ENCODE results near the gene COMMD4.
"Not testable (repeated sequence)": the region's sequence is repeated elsewhere in the genome, so short reads cannot be mapped to it uniquely, and the experiment has no call there.

Gene COMMD4

DNA sequence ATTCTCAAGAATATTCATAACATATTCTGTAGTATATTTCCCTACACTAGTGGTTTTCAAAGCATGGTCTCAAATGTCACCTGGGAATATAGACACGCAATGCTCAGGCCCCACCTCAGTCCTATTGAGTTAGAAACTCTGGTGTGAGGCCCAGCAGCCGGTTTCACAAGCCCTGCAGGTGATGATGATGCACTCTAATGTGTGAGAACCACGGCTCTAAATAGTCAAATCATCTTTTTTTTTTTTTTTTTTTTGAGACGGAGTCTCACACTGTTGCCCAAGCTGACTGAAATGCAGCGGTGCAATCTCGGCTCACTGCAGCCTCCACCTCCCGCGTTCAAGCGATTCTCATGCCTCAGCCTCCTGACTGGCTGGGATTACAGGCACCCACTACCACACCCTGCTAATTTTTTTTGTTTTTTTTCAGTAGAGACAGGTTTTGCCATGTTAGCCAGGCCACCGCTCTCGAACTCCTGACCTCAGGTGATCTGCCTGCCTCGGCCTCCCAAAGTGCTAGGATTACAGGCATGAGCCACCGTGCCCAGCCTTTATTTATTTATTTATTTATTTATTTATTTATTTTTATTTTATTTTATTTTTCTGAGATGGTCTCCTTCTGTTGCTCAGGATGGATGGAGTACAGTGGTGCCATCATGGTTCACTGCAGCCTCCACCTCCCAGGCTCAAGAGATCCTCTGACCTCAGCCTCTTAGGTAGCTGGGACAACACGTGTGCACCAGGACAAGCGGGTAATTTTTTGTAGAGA is 2.0 kb upstream of the COMMD4 start:
- not testable (repeated sequence) for DNase-seq

DNA sequence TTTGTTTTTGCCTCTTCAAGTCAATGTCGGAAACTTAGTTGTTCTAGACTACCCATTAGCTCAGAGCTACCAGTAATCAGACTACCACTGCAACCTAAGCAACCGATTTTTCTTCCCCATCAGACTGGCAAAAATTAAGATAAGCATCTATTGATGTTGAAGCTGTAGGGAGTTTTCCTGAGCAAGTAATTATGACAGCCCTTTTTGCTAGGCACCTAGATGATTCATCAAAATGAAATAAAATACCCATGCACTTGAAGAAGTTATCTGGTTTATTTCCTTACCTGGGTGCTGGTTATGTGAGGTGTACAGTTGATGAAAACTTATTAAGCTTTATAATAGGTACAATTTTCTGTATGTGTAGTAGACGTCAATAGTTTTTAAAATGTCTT is 554 bp upstream of the COMMD4 start:
- no peak for DNase-seq

GRCh38 chr15:75338661-75339240 is 2.9 kb downstream of the COMMD4 start:
- DNase-seq = no peak

DNA sequence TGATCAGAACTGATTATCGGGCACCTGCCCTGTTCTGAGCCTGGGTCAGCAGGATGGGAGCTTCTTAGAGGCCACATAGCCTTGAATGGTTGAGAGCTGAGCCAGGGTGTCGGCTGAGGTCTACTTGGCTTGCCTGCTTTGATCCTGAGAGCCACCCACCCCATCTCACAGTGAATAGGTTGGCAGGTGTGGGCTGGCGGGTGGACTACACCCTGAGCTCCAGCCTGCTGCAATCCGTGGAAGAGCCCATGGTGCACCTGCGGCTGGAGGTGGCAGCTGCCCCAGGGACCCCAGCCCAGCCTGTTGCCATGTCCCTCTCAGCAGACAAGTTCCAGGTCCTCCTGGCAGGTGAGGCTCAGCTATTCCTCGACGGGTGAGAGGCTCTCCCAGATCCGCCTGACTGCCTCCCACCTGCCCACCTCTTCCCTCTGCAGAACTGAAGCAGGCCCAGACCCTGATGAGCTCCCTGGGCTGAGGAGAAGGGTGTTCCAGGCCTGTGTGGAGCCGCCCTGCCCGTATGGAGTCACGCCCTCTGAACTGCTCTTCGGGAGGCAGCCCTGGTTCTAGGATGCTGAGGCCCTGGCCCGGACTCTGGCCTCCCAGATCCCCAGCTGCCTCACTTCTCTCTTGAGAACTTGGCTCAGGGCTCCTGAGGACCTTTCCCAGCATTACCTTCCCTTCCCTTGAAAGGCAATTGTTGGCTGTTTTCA is 3.8 kb downstream of the COMMD4 start:
- no peak for DNase-seq

GRCh38 chr15:75342221-75342620 is 6.4 kb downstream of the COMMD4 start:
- DNase-seq = no peak

DNA sequence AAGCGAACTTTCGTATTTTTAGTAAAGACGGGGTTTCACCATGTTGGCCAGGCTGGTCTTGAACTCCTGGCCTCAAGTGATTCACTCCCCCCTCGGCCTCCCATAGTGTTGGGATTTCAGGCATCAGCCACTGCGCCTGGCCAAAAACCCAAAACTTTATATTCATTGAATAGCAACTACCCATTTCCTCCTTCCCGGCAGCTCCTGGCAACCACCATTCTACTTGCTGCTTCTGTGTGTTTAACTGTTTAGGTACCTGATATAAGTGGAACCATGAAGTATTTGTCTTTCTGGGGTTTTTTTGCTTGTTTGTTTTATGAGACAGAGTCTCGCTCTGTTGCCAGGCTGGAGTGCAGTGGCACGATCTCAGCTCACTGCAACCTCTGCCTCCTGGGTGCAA is 8.1 kb downstream of the COMMD4 start:
- DNase-seq = not testable (repeated sequence)

DNA sequence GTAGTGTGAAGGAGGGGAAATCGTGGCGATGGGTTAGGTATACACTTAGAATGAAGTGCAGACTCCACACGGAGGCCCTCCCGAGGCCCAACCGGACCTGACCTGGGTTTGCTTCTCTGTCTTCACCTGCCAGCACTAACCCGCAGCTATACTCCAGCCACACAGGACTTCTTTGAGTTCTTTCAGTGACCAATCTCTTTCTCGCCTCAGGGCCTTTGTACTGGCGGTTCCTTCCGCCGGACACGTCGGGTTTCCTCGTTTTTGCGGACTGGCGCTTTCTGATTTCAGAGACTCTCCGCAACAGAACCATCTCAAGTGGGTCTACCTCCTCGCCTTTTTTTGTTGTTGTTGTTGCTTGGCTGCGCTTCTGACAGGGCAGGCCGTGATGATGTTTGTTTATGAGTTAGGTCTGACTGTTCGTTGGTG is 10.9 kb downstream of the COMMD4 start, which contains the start of gene NEIL1:
Gene NEIL1 (plus strand): TSS at position 244 of the 426 bp plus-strand sequence. CDS start 1,867 bp downstream, outside the sequence.
- no peak for DNase-seq

DNA sequence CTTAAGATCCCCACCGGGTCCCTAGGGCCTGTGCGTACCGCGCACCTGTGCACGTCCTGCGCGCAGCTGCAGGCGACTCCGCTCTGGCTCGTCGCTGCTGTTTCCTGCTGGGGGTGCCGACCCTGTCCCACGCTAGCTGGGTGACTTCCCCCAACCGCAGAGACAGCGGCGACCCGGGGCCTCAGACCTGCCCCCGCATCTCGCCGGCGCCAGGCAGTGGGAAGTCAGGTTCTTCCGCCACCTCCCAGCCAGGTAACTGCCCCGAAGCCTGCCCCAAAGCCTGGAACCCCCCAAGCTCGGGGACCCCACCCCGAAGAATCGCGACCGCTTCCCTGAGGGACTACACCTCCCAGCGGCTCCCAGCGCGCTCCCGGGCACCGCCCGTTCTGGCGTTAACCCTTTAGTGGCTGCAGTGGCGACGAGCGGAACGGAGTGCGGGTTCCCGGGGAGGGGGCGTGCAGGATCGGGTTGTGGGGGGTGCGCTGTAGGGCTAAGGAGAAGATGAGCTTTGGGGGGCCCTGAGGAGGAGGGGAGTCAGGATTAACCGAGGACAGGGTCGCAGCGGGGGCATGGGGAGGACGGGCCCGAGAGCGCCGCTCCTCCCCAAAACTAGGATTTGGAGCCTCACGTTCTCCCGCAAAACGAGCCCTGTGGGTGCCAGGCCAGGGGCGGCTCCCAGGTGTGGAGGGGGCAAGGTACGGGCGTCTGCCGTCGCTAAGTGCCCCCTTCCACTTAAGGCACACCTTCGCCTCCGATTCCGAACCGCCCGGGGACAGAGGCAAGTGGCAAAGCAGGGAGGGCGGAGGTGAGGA is 11.6 kb downstream of the COMMD4 start:
- no peak for DNase-seq

GRCh38 chr15:75348034-75348561 is 12.2 kb downstream of the COMMD4 start:
- no peak for DNase-seq

DNA sequence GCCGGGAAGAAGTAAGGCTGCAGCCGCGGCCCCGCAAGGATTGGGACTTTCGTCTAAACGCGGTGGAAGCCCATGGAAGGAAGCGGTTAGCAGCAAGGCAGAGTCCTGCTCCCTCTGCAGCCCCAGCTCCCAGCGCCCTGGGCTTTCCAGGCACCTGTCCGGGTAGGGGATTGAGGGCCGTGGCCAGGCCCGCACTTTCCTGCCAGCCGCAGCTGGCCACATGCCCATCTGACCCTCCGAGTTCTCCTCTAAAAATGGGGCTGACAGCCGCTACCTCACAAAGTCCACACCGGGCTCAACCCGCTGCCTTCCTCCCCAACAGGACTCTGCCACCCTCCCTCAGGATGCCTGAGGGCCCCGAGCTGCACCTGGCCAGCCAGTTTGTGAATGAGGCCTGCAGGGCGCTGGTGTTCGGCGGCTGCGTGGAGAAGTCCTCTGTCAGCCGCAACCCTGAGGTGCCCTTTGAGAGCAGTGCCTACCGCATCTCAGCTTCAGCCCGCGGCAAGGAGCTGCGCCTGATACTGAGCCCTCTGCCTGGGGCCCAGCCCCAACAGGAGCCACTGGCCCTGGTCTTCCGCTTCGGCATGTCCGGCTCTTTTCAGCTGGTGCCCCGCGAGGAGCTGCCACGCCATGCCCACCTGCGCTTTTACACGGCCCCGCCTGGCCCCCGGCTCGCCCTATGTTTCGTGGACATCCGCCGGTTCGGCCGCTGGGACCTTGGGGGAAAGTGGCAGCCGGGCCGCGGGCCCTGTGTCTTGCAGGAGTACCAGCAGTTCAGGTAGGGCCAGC is 12.9 kb downstream of the COMMD4 start:
- DNase-seq = no peak

- not testable (repeated sequence) for DNase-seq
Measured at GRCh38 chr15:75349351-75349669, 13.4 kb downstream of the COMMD4 start.

DNA sequence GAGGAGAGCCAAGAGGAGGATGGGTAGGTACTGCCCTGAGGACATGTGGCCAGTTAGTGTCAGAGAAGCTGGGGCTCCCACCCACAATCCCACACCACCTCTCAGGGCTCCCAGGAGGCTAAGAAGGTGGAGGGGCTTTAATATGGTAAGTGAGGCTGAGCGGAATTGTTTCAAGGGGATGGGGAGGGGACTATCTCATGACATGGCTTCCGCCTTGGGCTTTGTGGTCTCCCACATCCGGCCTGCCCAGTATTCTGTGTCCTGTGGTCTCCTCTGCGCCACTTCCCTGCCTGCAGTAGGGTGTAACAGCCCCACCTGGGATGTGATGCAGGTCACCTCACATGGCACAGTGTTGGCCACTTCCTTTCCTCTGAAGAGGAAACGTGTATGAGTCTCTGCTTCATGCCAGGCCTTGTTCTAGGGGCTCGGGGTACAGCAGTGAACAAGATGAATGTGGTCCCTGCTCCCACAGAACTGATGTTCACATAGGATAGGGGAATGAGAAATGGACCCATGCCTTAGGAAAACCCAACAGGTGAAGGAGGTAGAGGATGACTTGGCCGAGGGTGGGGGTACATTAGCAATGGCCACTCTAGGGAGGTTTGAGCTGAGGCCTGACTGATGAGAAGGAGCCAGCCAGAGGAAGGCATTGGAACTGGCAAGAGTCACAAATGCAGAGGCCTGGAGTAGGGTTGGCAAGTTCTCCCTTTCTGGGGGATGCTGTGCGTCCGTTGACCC is 14.2 kb downstream of the COMMD4 start:
- no peak for DNase-seq

GRCh38 chr15:75350601-75351361 is 14.9 kb downstream of the COMMD4 start:
- DNase-seq = no peak

GRCh38 chr15:75352186-75353080 is 16.6 kb downstream of the COMMD4 start:
- DNase-seq = no peak

DNA sequence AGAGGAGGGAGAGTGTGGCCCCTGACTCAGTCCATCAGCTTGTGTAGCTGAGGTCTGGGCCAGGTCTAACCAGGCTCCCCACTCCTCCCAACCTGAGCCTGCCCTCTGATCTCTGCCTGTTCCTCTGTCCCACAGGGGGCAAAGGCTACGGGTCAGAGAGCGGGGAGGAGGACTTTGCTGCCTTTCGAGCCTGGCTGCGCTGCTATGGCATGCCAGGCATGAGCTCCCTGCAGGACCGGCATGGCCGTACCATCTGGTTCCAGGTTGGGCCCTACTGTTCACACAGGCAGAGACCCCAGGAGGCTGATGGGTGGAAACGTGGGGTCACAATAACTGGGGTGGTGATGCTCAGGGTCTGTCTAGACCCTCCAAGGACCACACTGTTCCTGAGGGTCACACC is 17.7 kb downstream of the COMMD4 start:
- no peak for DNase-seq

GRCh38 chr15:75354454-75354853 is 18.6 kb downstream of the COMMD4 start:
- no peak for DNase-seq

- DNase-seq = no peak
Measured at GRCh38 chr15:75355369-75355768, 19.5 kb downstream of the COMMD4 start.

DNA sequence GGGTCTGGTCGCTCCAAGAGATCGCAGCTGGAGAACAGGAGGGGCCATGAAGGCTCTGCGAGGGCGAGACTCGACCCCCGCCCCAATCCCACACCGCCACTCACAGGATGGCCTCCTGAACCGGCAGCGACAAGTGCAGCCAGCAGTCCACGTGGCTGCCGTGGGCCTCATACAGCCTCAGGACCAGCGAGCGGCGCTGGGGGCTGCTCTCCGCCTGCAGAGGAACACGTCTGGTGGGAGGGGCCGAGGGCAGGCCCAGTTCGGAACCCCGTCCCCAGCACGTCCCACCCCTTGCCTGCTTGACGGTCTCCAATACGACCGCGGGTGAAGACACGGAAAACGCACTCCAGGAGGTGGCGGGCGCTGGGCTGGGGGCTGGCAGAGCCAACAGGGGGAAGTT is 20.1 kb downstream of the COMMD4 start:
- DNase-seq = no peak

DNA sequence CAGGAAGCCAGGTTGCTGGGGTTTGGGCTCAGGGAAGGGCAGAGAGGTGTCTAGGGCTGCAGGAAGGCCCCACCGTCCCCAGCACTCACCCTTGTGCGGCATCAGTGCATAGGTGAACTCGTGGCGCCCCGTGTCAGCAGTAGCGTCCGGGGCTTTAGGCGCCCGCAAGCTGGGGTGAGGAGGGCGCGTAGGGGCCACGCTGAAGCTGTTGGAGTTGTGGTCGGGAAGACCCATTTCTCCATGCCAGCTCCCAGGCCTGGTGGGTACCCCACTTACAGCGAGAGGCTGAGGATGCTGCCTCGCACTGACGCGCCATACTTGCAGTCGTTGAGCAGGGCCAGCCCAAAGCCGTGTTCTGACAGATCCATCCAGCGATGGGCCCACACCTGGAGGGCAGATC is 20.7 kb downstream of the COMMD4 start:
- no peak for DNase-seq

All from NCI-H1092 (cell line).